UCSD-AML1 (cell line): ENCODE data around the gene MAEL.
A peak's percentile ranks its signal among the peaks of the same experiment; 100 is the strongest.

ENCODE experiments used
- DNase-seq: peaks from one replicate; lab custom pipeline; 2025; ENCODE audit not compliant: unreplicated experiment; lab: John Stamatoyannopoulos, UW

The MAEL gene

GRCh38 chr1:166988974-166989515, at the start of gene MAEL:
TSS of gene MAEL (plus strand) at chr1:166989280. CDS start at chr1:166989353, 73 bp downstream.
- no peak for DNase-seq

- no peak for DNase-seq
Observed at GRCh38 chr1:166939741-166940375, 49.2 kb upstream of the MAEL start.

GRCh38 chr1:166944186-166944967, 44.7 kb upstream of the MAEL start:
- no peak for DNase-seq

- peak; percentile 20 for DNase-seq
Observed at GRCh38 chr1:166947398-166948043, 41.6 kb upstream of the MAEL start.

- DNase-seq = no peak
Observed at GRCh38 chr1:166948856-166949350, 40.2 kb upstream of the MAEL start.

- DNase-seq = no peak
Observed at GRCh38 chr1:166950156-166950555, 38.9 kb upstream of the MAEL start.

- no peak for DNase-seq
Observed at GRCh38 chr1:166951050-166951449, 38.0 kb upstream of the MAEL start.

- no peak for DNase-seq
Observed at GRCh38 chr1:166952002-166952746, 36.9 kb upstream of the MAEL start.

GRCh38 chr1:166953491-166953890, 35.6 kb upstream of the MAEL start:
- no peak for DNase-seq

GRCh38 chr1:166956057-166956850, 32.8 kb upstream of the MAEL start:
- no peak for DNase-seq

- DNase-seq = no peak
Observed at GRCh38 chr1:166956872-166957271, 32.2 kb upstream of the MAEL start.

- no peak for DNase-seq
Observed at GRCh38 chr1:166960858-166961474, 28.1 kb upstream of the MAEL start.

- no peak for DNase-seq
Observed at GRCh38 chr1:166969074-166969677, 19.9 kb upstream of the MAEL start.

- DNase-seq = no peak
Observed at GRCh38 chr1:166971252-166971651, 17.8 kb upstream of the MAEL start.

- no peak for DNase-seq
Observed at GRCh38 chr1:166972193-166972592, 16.9 kb upstream of the MAEL start.

GRCh38 chr1:166972826-166973225, 16.3 kb upstream of the MAEL start:
- no peak for DNase-seq

GRCh38 chr1:166974647-166975345, 14.3 kb upstream of the MAEL start:
- no peak for DNase-seq

- peak; percentile 21 for DNase-seq
Observed at GRCh38 chr1:166975361-166976129, 13.5 kb upstream of the MAEL start, which contains the start of gene ILDR2. TSS of gene ILDR2 (minus strand) at chr1:166975540. CDS start at chr1:166975268, 272 bp downstream.
